Amygdala (tissue), 56 donors: ENCODE results near the gene NEURL1B.
A peak's percentile ranks its signal among the peaks of the same experiment; 100 is the strongest.
"Not testable (repeated sequence)": the region's sequence is repeated elsewhere in the genome, so short reads cannot be mapped to it uniquely, and the experiment has no call there.

Experiments used
- DNase-seq, 56 donors: peaks; one replicate each; lab custom pipeline; 2025; lab: John Stamatoyannopoulos, UW

The NEURL1B gene

DNA sequence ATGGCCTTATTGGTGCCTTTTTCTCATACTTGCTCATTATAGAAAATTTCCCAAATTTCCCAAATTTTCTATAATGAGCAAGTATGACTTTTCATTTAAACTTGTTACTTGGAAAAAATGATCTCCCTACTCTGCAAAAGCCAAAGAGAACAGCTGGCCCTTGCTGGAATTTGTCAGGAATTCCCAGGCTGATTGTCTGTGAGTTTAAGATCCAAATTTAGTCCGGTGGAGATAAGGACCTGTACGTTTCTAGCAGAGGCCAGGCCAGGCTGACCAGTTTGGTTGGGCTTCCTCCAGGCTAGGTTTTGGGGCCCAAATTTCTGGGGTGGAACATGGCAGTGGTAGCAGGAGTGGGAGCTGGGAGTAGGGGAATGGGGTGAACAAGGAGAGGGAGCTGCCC, 51.9 kb downstream of the NEURL1B start:
- no peak for DNase-seq

DNA sequence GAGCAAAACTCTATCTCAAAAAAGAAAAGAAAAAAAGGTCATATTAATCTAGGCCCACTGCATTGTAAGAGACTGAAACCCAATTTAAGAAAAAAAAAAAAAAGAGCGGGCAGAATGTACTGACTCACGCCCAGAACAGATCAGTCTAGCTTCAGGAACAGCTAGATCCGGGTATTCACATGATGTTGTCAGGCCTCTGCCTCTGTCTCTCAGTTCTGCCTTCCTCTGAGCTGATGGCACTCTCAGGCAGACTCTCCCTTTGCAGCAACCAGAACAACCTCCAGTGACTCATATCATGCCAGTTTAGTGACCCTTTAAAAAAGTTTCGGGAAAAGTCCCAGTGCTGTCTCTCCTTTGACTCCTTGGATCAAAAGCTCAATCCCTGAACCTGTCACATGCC, 53.0 kb downstream of the NEURL1B start:
- DNase-seq: no peak

DNA sequence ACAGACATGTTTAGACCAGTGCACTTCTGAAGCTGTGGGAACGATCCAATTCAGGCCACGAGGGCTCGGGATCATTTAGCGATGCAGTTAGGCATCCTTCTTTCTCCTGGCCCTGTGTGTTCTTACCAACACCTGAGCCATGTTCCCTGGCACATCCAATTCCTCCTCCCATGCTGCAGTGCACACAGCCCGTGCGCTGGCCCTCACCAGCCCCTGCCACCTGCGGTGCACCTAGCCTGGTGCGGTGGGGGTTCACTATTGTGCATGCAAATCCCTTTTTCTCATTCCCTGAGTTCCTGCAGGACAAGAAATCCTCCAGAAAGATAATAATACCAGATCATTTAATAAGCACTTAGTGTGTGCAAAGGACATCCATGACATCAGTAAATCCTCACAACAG, 53.5 kb downstream of the NEURL1B start:
- no peak for DNase-seq

DNA sequence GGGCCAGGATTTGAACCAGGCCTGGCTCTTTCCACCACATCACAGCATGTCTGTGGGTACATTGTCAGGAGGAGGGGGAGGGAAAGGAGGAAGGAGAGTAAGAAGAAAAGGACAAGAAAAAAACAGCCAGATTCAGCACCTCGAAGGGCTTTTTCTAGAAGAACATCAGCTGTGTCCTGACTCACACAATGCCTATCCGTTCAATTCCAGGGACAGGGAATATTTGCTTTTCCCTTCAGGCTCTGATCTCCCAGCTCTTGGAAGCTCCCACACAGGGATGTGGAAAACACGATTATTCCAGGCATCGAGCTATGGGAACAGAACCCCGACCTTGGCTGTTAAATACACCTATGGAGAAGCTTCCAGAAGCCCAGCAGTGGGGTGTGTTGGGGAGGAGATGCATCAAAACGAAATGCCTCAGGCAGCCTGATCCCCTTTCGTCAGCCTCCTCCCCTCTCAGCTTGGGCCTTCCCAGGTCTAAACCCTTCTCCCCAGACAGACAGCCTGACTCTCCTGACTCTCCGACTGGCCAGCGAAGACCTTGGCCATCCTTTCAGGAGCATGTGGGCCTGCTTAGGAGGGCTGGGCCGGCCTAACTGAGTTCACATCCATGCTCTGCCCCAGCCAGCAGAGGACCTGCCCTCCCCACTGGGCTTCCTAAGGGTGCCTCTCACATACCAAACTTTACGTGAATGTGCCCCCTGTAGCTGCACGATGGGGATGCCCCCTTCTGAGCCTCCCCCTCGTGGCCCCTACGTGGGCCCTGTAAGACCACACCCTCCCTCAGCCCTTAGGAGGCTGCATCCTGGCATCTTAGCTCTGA, 54.4 kb downstream of the NEURL1B start:
- no peak for DNase-seq

DNA sequence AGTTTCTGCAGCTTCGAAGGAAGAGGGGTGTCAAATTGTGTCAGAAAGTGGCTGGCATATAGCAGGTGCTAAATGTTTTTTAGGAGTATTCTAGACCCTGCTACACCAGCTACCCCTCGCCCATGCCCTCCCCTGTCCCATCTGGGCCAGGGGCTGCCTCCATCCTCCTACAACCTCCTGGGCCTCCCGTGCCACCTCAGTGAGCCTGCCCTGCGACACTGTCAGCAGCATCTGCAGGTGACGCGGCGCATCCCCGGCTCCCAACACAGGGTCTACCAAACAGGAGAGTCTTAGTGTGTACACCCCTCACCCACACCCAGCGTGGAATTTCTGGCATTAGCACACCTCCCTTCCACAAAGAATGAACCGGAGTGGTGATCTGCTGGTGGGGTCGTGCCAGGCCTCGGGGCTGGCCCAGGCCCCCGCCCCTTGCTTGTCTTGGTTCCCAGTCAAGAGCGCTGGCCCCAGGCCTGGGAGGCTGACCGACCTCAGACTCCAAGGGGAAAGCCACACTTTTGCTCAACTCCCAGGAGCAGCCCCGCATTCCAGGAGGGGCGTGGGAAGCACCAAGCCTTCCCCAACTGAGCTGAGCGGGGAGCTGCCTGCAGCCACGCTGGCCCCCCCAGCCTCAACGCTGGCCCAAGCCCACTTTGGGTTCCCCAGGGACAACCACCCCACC, 55.2 kb downstream of the NEURL1B start:
- peak in 4 of 56 donors; percentile 10 to 28 (median 20) for DNase-seq

DNA sequence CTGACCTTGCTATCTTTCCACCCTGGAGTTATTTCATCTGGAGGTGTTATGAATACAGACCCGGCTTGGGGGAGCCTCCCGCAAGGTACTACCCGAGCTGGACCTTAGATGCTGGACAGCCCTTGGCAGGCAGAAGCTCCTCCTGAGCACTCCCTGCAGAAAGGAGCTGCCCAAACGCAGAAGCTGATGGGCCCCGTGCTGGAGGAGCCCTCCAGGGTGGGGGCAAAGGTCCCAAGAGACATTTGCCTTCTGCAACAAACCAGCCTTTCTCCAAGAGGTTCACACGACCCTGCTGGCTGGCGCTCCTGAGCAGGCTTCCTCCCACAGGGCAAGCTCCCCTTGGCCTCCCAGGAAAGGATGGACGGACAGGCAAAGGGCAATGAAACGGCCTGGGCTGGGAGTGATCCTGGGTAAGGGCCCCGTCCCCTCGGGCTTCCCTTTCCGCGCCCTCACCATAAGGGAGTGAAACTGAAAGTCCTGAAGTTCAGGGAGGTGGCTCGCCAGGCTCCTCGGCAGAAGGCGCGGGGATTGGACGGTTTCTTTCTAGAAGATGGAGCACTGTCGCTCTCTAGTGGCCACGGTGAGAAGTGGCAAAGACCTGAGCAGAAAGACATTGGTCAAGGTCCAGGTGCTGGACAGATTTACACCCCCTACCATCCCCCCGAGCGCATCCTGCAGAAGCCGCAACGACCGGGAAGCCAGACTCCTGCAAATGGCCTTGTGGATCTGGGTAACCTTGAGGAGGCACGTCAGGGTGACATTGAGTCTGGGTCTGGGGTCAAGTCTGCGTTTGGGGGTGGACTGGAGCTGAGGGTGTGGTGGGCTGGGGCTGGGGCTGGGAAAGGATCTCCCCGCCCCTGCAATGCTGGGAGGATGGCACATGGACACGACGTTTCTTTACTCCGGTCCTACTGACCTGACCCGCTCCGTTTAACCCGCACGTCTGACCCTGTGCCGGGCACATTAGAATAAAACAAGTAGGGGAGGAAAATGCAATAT, 56.4 kb downstream of the NEURL1B start:
- peak; percentile 19 to 88 (median 65) for DNase-seq

DNA sequence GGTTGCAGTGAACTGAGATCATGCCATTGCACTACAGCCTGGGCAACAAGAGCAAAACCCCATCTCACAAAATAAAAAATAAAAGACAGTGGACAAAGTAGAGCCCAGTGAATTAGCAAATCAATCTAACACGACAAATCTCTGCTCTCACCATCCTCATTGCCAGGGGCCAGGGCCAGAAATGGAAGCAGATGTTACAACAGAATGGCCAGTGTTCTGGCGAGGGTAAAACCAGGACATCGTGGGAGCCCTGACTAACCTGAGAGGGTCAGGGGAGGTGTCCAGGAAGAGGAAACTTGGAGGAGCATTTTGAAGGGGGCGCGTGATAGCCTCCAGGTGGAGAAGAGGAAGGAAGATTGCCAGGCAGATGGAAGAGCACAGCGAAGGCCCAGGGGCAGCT, 58.4 kb downstream of the NEURL1B start:
- DNase-seq: no peak

DNA sequence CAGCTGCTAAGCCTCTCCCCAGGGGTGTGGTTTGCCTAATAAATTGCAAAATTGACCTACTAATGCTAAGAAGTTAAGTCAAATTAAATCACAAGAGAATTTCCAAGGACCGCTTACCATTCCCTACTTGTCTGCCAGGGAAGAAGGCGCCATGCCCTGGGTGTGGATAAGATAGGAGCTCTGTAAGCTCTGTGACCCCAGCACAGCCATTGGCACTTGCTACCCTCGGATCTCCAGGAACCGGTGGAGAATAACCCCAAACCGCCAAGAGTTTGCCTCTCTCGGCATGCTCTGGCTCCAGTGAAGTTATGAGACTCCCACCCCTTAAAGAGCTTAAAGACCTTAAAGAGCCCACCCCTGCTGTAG, 58.9 kb downstream of the NEURL1B start:
- DNase-seq: no peak

DNA sequence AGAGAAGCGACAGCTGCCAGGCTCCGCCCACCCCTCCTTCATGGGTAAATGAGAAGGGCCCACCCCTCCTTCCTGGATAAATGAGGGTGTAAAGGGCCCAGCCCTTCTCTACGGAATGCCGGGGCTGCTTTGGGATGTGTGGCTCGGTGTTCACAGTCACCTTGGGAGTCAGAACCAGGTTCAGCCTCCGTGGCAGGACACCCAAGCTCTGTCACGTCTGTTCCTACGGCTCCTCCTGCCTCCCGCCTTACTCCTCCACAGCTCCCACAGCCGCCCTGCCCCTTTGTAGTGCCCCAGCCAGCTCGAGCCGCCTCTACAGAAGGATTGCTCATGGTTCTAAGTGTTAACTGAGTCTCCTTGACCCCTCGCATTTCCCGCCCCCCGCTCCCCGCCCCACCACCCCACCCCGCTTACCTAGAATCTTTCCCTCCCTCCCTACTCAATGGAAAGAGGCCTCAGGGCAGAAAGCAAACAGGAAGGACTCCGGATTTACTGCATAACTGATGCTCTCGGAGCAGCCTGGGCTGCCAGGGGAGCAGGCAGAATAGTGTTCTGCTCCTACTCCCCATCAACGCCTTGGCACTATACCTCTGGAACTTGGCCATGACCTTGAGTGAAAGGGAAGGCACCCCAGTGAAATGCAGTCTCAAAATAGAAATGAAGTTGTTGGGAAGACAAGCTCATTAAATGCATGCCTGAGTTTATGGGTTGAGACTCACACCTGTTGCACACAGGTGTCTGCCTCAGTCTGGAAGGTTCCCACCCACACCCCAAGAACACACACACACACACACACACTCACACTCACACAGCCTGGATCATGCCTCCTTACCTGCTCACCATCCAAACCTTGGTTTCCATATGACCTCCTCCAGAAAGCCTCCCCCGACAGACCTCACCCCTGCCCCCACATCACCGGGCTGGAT, 59.6 kb downstream of the NEURL1B start:
- no peak for DNase-seq

DNA sequence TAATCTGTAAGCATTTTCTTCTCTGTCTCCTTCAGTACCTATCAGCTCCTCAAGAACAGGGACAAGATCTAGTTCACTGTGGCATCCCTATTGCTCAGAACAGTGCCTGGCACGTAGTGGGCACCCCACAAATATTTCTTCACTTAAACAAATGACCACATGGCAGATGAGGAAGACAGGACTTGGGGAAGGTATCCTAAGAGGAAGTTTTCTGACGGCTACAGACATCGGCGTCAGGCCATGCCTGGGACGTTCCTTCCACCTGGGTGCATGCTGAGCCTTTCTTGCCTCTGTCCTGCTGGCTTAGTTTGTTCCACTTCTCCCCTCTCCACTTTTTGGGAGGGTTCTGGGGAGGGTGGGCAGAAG, 60.2 kb downstream of the NEURL1B start:
- no peak for DNase-seq

DNA sequence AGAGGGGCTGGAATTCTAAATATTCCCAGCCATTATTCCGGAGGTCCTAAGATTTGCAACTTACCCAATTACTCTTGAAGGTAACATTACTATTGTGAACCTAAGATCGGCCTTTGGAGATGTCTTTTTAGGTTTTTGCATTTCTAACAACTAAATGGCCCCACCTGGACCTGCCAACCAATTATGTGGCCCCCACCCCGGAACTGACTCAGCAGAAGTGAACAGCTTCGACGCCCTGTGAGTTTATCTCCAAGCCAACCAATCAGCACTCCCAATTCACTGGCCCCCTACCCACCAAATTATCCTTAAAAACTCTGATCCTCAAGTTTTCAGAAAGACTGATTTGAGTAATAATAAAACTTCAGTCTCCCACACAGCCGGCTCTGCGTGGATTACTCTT, 62.9 kb downstream of the NEURL1B start:
- DNase-seq: no peak

DNA sequence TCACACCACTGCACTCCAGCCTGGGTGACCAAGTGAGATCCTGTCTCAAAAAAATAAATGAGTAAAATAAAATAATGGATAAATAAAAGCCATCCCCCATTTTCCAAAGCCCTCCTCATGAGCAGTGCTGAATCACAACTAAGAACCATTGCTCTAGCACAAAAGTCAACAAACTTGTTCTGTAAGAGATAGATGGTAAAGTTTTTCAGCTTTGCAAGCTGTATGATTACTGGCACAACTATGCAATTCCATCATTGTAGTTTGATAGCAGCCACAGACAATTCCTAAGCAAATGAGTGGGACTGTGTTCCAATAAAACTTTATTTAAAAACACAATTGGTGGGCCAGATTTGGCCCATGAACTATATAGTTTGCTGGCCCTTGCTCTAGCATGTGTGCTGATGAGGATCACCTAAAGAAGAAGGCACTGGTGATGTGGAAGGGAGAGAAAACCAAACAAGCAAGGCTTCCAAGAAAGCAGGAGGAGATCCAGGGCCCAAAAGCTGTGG, 64.6 kb downstream of the NEURL1B start:
- no peak for DNase-seq

DNA sequence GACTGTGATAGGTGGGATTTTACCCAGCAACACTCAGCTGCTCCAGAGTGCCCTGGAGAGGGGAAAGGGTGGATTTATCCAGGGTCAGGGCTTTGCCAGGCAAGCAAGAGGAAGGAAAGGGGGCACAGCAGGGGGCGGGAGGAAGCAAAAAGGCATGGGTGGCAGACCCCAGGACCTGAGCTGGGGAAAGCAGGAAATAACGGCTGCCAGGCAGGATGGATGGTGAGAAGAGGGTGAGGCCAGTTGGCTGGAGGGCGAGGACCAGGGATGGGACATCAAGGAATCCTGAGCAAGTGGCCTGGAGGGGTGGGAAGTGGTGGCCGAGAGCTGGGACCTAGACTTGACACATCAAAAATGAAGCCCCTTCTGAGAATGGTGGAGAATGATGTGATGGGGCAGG, 65.7 kb downstream of the NEURL1B start:
- DNase-seq: no peak

DNA sequence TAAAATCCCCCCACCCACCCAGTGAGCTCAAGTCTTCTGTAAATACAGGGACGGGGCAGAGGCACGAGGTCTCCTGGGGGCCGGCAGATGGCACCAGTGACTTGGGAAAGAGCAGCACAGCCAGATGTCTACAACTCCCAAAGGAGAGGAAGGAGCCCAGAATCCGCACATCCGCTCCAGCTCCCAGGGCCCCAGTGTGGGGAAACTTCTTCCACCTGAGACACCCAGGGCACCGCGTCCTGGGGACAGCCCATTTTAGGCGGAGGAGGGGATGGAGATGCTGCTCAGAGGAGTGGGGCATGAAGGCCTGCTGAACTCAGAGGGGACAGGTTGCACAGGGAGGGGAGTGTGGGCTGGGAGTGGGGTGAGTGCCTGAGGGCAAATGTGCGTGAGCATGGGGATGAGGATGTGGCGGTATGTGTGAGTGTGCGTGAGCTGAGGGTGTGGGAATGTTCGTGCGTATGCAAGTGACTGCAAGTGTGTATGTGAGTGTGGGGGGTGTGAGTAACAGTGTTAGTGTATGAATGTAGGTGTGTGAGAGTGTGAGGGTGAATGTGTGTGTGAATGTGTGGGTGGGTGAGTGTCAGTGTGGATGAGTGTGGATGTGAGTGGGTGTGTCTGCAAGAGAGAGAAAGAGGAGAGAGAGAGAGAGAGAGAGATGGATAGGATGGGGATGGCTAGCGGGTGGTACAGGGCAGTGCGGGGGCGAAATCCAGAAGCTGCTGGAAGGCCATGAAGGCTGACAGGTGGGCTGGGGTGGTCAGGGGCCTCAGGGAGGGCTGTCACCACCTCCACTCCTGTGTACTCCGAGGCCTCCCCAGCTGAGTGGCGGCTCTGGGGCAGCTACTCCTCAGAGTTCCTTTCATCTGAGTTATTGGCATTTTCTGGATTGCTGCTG, 66.5 kb downstream of the NEURL1B start:
- DNase-seq: peak in 22 of 56 donors; percentile 1 to 62 (median 30)

DNA sequence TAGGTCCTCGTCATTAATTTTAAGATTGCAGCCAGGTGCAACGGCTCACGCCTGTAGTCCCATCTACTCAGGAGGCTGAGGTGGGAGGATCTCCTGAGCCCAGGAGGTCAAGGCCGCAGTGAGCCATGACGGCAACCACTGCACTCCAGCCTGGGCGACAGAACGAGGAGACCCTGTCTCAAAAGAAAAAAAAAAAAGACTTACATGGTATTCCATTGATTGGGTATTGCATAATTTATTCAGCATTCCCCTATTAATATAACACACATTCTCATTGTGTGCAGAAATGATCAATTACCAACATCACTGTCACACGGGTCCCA, 67.1 kb downstream of the NEURL1B start:
- no peak for DNase-seq

DNA sequence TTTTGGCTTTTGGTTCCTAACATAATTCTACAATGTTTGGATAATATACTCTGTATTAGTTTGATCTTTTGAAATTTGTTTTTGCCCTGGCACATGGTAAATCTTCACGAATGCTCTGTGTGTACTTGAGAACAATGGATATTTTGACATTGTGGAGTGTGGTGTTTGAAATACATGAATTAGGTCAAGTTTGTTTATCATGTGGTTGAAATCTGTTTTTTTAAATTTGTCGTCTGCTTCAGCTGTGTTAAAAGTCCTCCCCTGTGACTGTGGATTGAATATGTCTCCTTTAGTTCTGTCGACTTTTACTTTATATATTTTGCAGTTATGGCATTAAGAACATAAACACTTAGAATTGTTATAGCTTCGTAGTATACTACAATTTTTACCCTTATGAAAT, 69.6 kb downstream of the NEURL1B start:
- no peak for DNase-seq

DNA sequence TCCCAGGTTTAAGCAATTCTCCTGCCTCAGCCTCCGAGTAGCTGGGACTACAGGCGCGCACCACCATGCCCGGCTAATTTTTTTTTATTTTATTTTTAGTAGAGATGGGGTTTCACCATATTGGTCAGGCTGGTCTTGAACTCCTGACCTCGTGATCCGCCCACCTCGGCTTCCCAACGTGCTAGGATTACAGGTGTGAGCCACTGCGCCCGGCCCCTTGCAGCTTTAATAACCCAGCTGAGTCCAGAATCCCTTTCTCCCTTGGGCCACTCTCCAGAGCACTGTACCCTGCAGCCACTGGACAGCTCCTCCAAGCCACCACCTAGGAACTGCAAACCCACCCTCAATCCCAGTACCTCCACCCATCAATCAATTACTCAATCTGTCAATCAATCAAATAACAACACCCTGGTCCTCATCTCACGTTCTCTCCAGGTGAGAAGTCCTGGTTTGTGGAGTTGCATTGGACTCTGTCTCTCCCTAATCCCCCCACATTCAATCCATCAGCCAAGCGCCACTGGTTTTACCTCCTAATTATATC, 70.3 kb downstream of the NEURL1B start:
- DNase-seq: not testable (repeated sequence)

DNA sequence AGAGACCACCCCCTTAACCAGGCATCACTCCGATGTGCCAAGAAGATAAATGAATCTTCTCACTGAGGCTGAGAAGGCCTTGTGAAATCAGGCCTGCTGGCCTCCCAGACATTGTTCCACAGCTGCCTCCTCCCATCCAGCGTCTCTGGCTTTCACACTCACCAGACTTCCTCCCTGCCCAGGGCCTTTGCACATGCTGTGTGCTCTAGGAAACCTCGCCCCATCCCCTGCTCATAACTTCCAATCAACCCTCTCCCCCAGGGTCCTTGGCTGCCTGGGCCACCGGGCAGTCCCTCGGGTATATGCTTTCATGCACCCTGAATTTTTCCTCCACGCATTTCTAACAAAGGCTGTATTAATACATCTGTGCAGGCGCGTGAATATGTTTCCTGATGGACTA, 71.5 kb downstream of the NEURL1B start:
- no peak for DNase-seq
